SK-N-SH (cell line): Measurements from ENCODE around the gene ONECUT1. TPM values are rescaled to one million over a fixed set of nuclear protein-coding genes. Genes with fewer than 3 reads are reported as not detected.

ENCODE experiments used
- CTCF ChIA-PET: fragments of 300-600, 350-600 bp; formaldehyde crosslinking; extraction: SDS; loops from one replicate; lab custom pipeline; 2021; lab: Yijun Ruan, JAX
- POLR2A ChIA-PET: fragments of 350-600 bp; sonication (Branson Sonifier 250); formaldehyde crosslinking; extraction: SDS; loops from one replicate; lab custom pipeline; 2020; ENCODE audit warnings: antibody characterized with exemption, inconsistent platforms; lab: Yijun Ruan, JAX
- DNase-seq: peaks from one replicate; pipeline ENCODE4 v3.0.0; 2012
- H2AFZ ChIP-seq: fragments of 200-600 bp; sonication (generic); 2 replicates; pipeline ENCODE4 v1.8.1; 2016; ENCODE audit warnings: antibody characterized with exemption, mild to moderate bottlenecking, low read depth
- H3F3A ChIP-seq: fragments of 200-600 bp; sonication (generic); replicated peaks from 2 replicates; pipeline ENCODE3; 2016; ENCODE audit warnings: antibody characterized with exemption, mild to moderate bottlenecking; ENCODE audit not compliant: insufficient read depth
- H3K27ac ChIP-seq, 2 experiments: fragments of 200-500 bp in 1 of 2; fragments of 200-600 bp in 1 of 2; sonication (Bioruptor generic) in 1 of 2; sonication (generic), shearing (Covaris generic) in 1 of 2; 2 replicates each; pipeline versions ENCODE4 v1.5.1 to v1.6.1; 2014 to 2016; ENCODE audit warnings: low read depth in 2 of 2, inconsistent platforms in 1 of 2, low read length in 1 of 2, mild to moderate bottlenecking in 1 of 2, mixed read lengths in 1 of 2
- H3K27me3 ChIP-seq: fragments of 200-600 bp; sonication (generic), shearing (Covaris generic); 2 replicates; pipeline ENCODE4 v1.6.1; 2016; ENCODE audit warnings: mixed run types; ENCODE audit not compliant: insufficient read depth
- H3K36me3 ChIP-seq, 2 experiments: fragments of 200-500 bp in 1 of 2; fragments of 200-600 bp in 1 of 2; sonication (Bioruptor generic) in 1 of 2; sonication (generic) in 1 of 2; replicated peaks in 1 of 2; 2 replicates each; pipeline versions ENCODE3 to v1.5.1; 2014 to 2016; ENCODE audit warnings: low read length in 1 of 2, mild to moderate bottlenecking in 1 of 2; ENCODE audit not compliant: insufficient read depth in 2 of 2, control insufficient read depth in 1 of 2
- H3K4me1 ChIP-seq, 2 experiments: fragments of 200-500 bp in 1 of 2; fragments of 200-600 bp in 1 of 2; sonication (Bioruptor generic) in 1 of 2; sonication (generic), shearing (Covaris generic) in 1 of 2; 2 replicates each; pipeline versions ENCODE4 v1.5.1 to v1.6.1; 2014 to 2016; ENCODE audit warnings: low read depth in 1 of 2, low read length in 1 of 2, mixed run types in 1 of 2; ENCODE audit not compliant: insufficient read depth in 2 of 2, control insufficient read depth in 1 of 2
- H3K4me2 ChIP-seq: fragments of 200-600 bp; sonication (generic), shearing (Covaris generic); 2 replicates; pipeline ENCODE4 v1.6.1; 2017; ENCODE audit warnings: mixed run types
- H3K4me3 ChIP-seq, 2 experiments: fragments of 200-500 bp in 1 of 2; fragments of 200-600 bp in 1 of 2; sonication (Bioruptor generic) in 1 of 2; sonication (generic), shearing (Covaris generic) in 1 of 2; 2 replicates each; pipeline versions ENCODE4 v1.5.1 to v1.8.1; 2014 to 2016; ENCODE audit warnings: low read depth in 2 of 2, inconsistent platforms in 1 of 2, low read length in 1 of 2, mild to moderate bottlenecking in 1 of 2, mixed read lengths in 1 of 2, moderate library complexity in 1 of 2
- H3K79me2 ChIP-seq: fragments of 200-600 bp; sonication (generic); 2 replicates; pipeline ENCODE4 v1.8.1; 2017; ENCODE audit warnings: mild to moderate bottlenecking; ENCODE audit not compliant: insufficient read depth
- H3K9ac ChIP-seq: fragments of 200-600 bp; sonication (generic); 2 replicates; pipeline ENCODE4 v1.6.1; 2017; ENCODE audit warnings: mixed run types
- H3K9me2 ChIP-seq: fragments of 200-600 bp; sonication (generic); 2 replicates; pipeline ENCODE4 v1.6.1; 2017; ENCODE audit warnings: mixed run types
- H3K9me3 ChIP-seq: fragments of 200-600 bp; sonication (generic); 2 replicates; pipeline ENCODE4 v1.6.1; 2017; ENCODE audit warnings: mixed run types, mild to moderate bottlenecking, moderate library complexity
- H4K20me1 ChIP-seq: fragments of 200-600 bp; sonication (generic); 2 replicates; pipeline ENCODE4 v1.6.1; 2017; ENCODE audit warnings: mild to moderate bottlenecking, mixed run types; ENCODE audit not compliant: insufficient read depth
- CTCF ChIP-seq: fragments of 200-600 bp; sonication (generic); IDR thresholded peaks from 2 replicates; pipeline ENCODE4 v1.6.1; 2017; ENCODE audit warnings: antibody characterized with exemption, mild to moderate bottlenecking, moderate library complexity
- EP300 ChIP-seq, 2 experiments: IDR thresholded peaks; 2 replicates each; pipeline versions ENCODE4 v1.4.0 to v1.6.1; 2012; ENCODE audit warnings: borderline replicate concordance in 1 of 2, low read depth in 1 of 2, low read length in 1 of 2
- EZH2phosphoT487 ChIP-seq: fragments of 200-600 bp; sonication (generic); IDR thresholded peaks from 2 replicates; pipeline ENCODE4 v1.6.1; 2017; ENCODE audit warnings: low read depth, mixed run types, mild to moderate bottlenecking, antibody characterized with exemption, moderate library complexity, borderline replicate concordance
- FOSL2 ChIP-seq: IDR thresholded peaks from 2 replicates; pipeline ENCODE4 v1.4.0; 2012; ENCODE audit warnings: low read depth, mild to moderate bottlenecking, moderate library complexity, borderline replicate concordance
- JUND ChIP-seq: IDR thresholded peaks from 2 replicates; pipeline ENCODE4 v1.4.0; 2012
- NFIC ChIP-seq: IDR thresholded peaks from 2 replicates; pipeline ENCODE4 v1.4.0; 2012; ENCODE audit warnings: borderline replicate concordance
- NRF1 ChIP-seq: IDR thresholded peaks from 2 replicates; pipeline ENCODE4 v1.6.1; 2012; ENCODE audit warnings: low read depth, mild to moderate bottlenecking, low read length
- PBX3 ChIP-seq: IDR thresholded peaks from 2 replicates; pipeline ENCODE4; 2012
- RAD21 ChIP-seq: IDR thresholded peaks from 2 replicates; pipeline ENCODE4 v1.6.1; 2012; ENCODE audit warnings: mild to moderate bottlenecking, low read length
- RFX5 ChIP-seq: IDR thresholded peaks from 2 replicates; pipeline ENCODE4 v1.6.1; 2012; ENCODE audit warnings: mild to moderate bottlenecking, improper control_type of control experiment, low read length
- RXRA ChIP-seq: IDR thresholded peaks from 2 replicates; pipeline ENCODE4 v1.4.0; 2012; ENCODE audit warnings: low read depth, mild to moderate bottlenecking, borderline replicate concordance
- SIN3A ChIP-seq: IDR thresholded peaks from 2 replicates; pipeline ENCODE4 v1.6.1; 2012; ENCODE audit warnings: low read depth, mild to moderate bottlenecking, low read length, moderate library complexity, borderline replicate concordance
- TAF1 ChIP-seq: IDR thresholded peaks from 2 replicates; pipeline ENCODE4 v1.6.1; 2012; ENCODE audit warnings: low read depth, mild to moderate bottlenecking, low read length, moderate library complexity, borderline replicate concordance
- USF1 ChIP-seq: IDR thresholded peaks from 2 replicates; pipeline ENCODE4 v1.4.0; 2012; ENCODE audit warnings: low read depth, borderline replicate concordance
- WGBS: methylation state at CpG from one replicate; pipeline ENCODE4 v1.1.6; 2017; ENCODE audit warnings: low lambda C conversion rate; 5-methylcytosine and 5-hydroxymethylcytosine counted together
- polyA plus RNA-seq, 3 experiments: library from polyadenylated mRNA; depleted of rRNA; stranded (reverse); fragments of >200 nt; gene quantifications; 2 replicates each; pipeline ENCODE4 v1.2.3, GENCODE V29; 2012
- TF ChIP-seq, protein P1 (sequence below): IDR thresholded peaks from 2 replicates; pipeline ENCODE4 v1.4.0; 2012; ENCODE audit warnings: low read depth, borderline replicate concordance

Gene ONECUT1
- polyA plus RNA-seq, 1 of the 3 experiments (the other 2 are of a cell fraction) = not detected

DNA sequence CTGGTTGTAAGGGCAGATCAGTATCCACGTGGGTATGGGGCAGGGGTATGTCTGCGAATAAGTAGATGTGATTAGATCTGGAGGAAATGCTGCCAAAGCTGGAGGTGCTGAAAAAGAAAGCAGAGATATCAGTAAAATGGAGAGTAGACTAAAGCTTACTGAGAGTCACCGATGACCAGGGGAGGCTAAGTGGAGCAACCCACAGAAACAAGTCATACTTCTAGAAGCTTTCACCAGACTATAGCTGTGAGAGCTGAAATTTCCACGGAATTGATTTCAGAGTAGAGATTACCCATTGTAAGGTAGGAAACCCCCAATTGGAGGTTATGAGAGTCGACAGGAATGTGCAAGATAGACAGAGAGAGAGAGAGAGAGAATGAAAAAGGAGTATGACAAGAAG is 27.5 kb downstream of the ONECUT1 start:
- ChIA-PET POLR2A (no interaction called here), CTCF (interaction anchor here (1.9 to 3.5 kb wide), 2 partner anchors 17 to 19 kb away, joined by 6 to 11 read pairs; no protein-coding TSS in a partner anchor)
- no peak for TF ChIP-seq RAD21
- TF ChIP-seq USF1 = no peak
- no peaks in the 10 kb centered on the region for H3K36me3 ChIP-seq
- H3K4me3 ChIP-seq = no peak overlapping the region
- H3K4me1 ChIP-seq = no peaks in the 10 kb centered on the region
- no peak overlapping the region for H3K4me2 ChIP-seq
- no peaks in the 10 kb centered on the region for H3K9me2 ChIP-seq
- no peak overlapping the region for H3K27ac ChIP-seq
- no peaks in the 10 kb centered on the region for H3F3A ChIP-seq
- no peak overlapping the region for H3K9ac ChIP-seq
- no peak for DNase-seq
- 6% methylated on average over 5 of the region's 5 CpGs for WGBS
- no peaks in the 10 kb centered on the region for H3K79me2 ChIP-seq
- no peaks in the 10 kb centered on the region for H3K9me3 ChIP-seq
- no peaks in the 10 kb centered on the region for H4K20me1 ChIP-seq
- H3K27me3 ChIP-seq = peaks cover 29% of the 10 kb centered on the region
- H2AFZ ChIP-seq = no peak overlapping the region

- POLR2A ChIA-PET = no interaction called here
- Histone ChIP-seq H3K9ac (no peak overlapping the region), H3K4me1 (no peaks in the 10 kb centered on the region), H3K4me3 (no peak overlapping the region), H2AFZ (no peak overlapping the region), H3K4me2 (no peak overlapping the region), H4K20me1 (no peaks in the 10 kb centered on the region), H3K27ac (no peak overlapping the region), H3K79me2 (no peaks in the 10 kb centered on the region), H3K27me3 (peaks cover 33% of the 10 kb centered on the region), H3K9me2 (no peaks in the 10 kb centered on the region), H3K36me3 (no peaks in the 10 kb centered on the region), H3K9me3 (no peaks in the 10 kb centered on the region), H3F3A (no peaks in the 10 kb centered on the region)
- CTCF ChIA-PET = no interaction called here
- TF ChIP-seq EP300 (IDR thresholded peaks at IDR 0.05; ENCODE audit: borderline replicate concordance in 1 of 2, low read depth in 1 of 2, low read length in 1 of 2) = no peak
- no peak for TF ChIP-seq RFX5
- no peak for TF ChIP-seq TAF1
- no peak for TF ChIP-seq NRF1
- no peak for TF ChIP-seq EZH2phosphoT487
- TF ChIP-seq RAD21 = no peak
- no peak for TF ChIP-seq CTCF
- TF ChIP-seq PBX3 = no peak
- TF ChIP-seq FOSL2 = no peak
- no peak for TF ChIP-seq NFIC
- no peak for TF ChIP-seq SIN3A
- TF ChIP-seq, protein P1, sequence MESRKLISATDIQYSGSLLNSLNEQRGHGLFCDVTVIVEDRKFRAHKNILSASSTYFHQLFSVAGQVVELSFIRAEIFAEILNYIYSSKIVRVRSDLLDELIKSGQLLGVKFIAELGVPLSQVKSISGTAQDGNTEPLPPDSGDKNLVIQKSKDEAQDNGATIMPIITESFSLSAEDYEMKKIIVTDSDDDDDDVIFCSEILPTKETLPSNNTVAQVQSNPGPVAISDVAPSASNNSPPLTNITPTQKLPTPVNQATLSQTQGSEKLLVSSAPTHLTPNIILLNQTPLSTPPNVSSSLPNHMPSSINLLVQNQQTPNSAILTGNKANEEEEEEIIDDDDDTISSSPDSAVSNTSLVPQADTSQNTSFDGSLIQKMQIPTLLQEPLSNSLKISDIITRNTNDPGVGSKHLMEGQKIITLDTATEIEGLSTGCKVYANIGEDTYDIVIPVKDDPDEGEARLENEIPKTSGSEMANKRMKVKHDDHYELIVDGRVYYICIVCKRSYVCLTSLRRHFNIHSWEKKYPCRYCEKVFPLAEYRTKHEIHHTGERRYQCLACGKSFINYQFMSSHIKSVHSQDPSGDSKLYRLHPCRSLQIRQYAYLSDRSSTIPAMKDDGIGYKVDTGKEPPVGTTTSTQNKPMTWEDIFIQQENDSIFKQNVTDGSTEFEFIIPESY = no peak
- TF ChIP-seq JUND = no peak
- no peak for TF ChIP-seq RXRA
- no peak for DNase-seq
- WGBS = 11% methylated on average over 1 of the region's 1 CpG
Measured at GRCh38 chr15:52760562-52760961, 29.6 kb downstream of the ONECUT1 start.
